Spinal cord (tissue), 10 donors: ENCODE data around the gene DCST2. TPM values are rescaled to one million over a fixed set of nuclear protein-coding genes. Genes with fewer than 3 reads are reported as not detected.

Experiments
- DNase-seq, 6 donors: peaks; one replicate each; pipeline versions ENCODE4 v3.0.0 to v3.0.0-alpha.2; 2013 to 2015; ENCODE audit warnings: low spot score in 6 of 6, low read depth in 4 of 6
- H3K27ac ChIP-seq: one replicate; pipeline ENCODE4 v1.5.1; 2013; ENCODE audit warnings: low read depth, low read length, control low read depth
- H3K27me3 ChIP-seq: one replicate; pipeline ENCODE4 v1.6.1; 2013; ENCODE audit warnings: low read length; ENCODE audit not compliant: control insufficient read depth, insufficient read depth
- H3K36me3 ChIP-seq: one replicate; pipeline ENCODE4 v1.6.1; 2013; ENCODE audit warnings: low read length; ENCODE audit not compliant: control insufficient read depth, insufficient read depth
- H3K4me1 ChIP-seq: one replicate; pipeline ENCODE4 v1.6.1; 2013; ENCODE audit warnings: low read length; ENCODE audit not compliant: control insufficient read depth, insufficient read depth
- H3K4me3 ChIP-seq: one replicate; pipeline ENCODE4 v1.5.1; 2013; ENCODE audit warnings: low read depth, low read length, control low read depth
- H3K9me3 ChIP-seq: one replicate; pipeline ENCODE4 v1.6.1; 2013; ENCODE audit warnings: low read length; ENCODE audit not compliant: control insufficient read depth, insufficient read depth
- WGBS: methylation state at CpG from one replicate; pipeline ENCODE4 v1.1.5; 2013; ENCODE audit warnings: missing lambda C conversion rate; ENCODE audit not compliant: insufficient coverage; 5-methylcytosine and 5-hydroxymethylcytosine counted together
- polyA plus RNA-seq, 2 donors: library from polyadenylated mRNA; unstranded; fragments of 120-200 nt; gene quantifications; one replicate each; pipeline ENCODE4 v1.2.1, GENCODE V29; 2013; ENCODE audit not compliant: insufficient read length in 2 of 2
- total RNA-seq, 2 donors: library from RNA; depleted of rRNA in 1 of 2; stranded (reverse); fragments of 120-200 nt in 1 of 2; fragments of >200 nt in 1 of 2; gene quantifications; one replicate each; pipeline versions ENCODE4 v1.2.3 to v1.2.4, GENCODE V29; 2013 to 2014
- donor health status: healthy.

The DCST2 gene
- total and polyA plus RNA-seq, 4 donors = 0.10 to 1.2 (median 1.1) TPM

DNA sequence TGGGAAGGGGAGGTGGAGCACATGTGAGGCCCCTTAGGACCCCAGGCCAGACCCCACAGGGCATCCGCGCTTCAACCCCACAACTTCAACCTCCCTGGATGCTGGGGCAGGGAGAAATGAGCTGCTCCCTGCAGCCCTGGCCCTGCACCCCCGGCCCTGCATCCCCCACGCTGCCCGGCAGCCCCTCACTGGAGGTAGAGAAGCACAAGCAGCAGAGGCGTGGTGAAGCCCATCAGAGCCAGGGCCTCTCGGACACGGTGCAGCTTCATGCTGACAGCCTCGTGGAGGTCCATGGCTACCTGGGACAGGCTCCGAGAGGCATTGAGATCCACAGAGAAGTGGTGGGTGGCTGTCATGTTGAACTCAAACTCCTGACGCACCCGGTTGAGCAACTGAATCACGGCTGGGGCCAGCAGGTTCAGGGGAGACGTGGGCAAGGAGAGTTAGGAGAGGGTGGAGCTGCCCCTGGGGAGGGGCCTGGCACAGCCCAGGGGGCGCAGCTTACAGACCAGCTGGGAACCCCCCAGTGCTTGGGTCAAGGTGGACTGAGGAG, 3.3 kb downstream of the DCST2 start:
- H3K9me3 ChIP-seq = no peaks in the 10 kb centered on the region
- DNase-seq = no peak
- H3K4me3 ChIP-seq = no peak overlapping the region
- no peaks in the 10 kb centered on the region for H3K27me3 ChIP-seq
- WGBS = 86% methylated on average over 13 of the region's 15 CpGs
- no peaks in the 10 kb centered on the region for H3K36me3 ChIP-seq
- H3K27ac ChIP-seq = no peak overlapping the region
- H3K4me1 ChIP-seq = no peaks in the 10 kb centered on the region

DNA sequence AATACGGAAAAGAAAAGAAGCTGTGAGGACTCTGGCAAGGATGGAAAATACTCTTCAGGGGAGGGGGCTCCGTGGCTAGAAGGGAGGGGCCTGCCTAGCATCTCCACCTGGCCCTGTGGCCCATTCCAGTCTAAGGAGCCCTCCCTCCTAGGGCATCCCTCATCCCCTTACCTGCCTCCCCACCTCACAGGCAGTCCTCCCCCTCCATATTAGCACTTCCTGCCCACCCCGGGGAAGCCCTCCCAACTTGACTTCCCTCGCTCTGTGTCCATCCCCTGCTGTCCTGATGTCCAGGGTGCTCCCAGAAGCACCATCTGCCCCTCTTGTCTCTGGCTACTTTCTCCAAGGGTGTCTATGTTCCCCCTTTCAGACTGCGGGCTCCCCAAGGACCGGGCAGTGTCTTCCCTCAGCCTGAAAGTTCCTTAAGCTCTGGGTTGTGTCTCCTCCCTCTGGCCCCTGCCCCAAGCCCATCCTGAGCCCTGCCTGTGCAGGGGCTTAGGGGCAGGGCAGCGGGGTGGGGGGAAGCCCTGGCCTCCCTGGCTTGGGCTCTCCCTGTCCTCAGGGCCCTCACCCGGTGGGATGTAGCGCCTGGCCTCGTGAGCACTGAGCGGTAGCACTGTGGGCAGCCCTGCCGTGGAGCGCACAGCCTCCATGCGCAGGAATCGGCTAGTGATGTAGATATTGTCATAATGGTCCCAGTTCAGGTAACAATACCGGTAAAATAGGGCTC, 3.9 kb downstream of the DCST2 start:
- Histone ChIP-seq H3K27me3 (no peaks in the 10 kb centered on the region), H3K9me3 (no peaks in the 10 kb centered on the region), H3K4me3 (no peak overlapping the region), H3K4me1 (no peaks in the 10 kb centered on the region), H3K27ac (no peak overlapping the region), H3K36me3 (no peaks in the 10 kb centered on the region)
- 77% methylated on average over 15 of the region's 16 CpGs for WGBS
- no peak for DNase-seq

DNA sequence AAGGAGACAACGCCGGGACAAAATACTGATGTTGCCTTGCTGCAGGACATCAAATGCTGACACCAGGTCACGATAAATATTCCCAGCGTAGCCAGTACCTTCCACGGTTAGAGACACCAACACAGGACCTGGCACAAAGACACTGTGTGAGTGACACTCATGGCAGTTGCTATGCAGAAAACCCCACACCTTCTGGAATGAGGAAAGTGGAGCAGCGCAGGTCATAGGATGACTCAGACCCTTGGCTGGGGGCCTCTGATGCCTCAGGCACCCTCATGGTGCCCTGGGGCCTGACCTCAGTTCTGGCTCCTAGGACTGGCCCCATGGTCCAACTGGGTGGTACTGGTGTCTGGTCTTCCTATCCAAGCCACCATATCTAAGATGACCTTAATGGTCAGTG, 7.0 kb downstream of the DCST2 start:
- no peaks in the 10 kb centered on the region for H3K27me3 ChIP-seq
- WGBS = 85% methylated on average over 6 of the region's 6 CpGs
- DNase-seq = no peak
- H3K4me3 ChIP-seq = no peak overlapping the region
- H3K36me3 ChIP-seq = no peaks in the 10 kb centered on the region
- no peak overlapping the region for H3K27ac ChIP-seq
- H3K4me1 ChIP-seq = no peaks in the 10 kb centered on the region
- no peaks in the 10 kb centered on the region for H3K9me3 ChIP-seq

DNA sequence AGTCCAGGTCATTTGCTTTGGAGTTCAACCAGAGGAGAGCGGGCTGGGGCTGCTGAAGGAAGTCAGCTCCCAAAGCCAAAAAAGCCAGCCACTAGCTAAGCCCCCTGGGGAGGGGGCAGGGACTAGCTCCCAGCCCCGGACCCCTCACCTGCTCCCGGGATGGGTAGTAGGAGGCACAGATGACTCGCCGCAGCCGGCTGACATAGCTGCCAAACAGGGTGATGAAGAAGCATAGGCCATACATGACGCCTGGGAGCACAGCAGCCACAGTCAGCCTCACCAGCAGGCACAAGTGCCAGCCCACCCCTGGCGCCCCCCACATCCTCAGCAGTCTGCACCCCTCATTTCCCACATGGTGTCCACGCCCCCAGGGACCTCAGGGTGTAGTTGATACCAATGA, 7.4 kb downstream of the DCST2 start:
- WGBS = 44% methylated on average over 9 of the region's 9 CpGs
- Histone ChIP-seq H3K4me1 (no peaks in the 10 kb centered on the region), H3K4me3 (no peak overlapping the region), H3K9me3 (no peaks in the 10 kb centered on the region), H3K27me3 (no peaks in the 10 kb centered on the region), H3K27ac (no peak overlapping the region), H3K36me3 (no peaks in the 10 kb centered on the region)
- no peak for DNase-seq

DNA sequence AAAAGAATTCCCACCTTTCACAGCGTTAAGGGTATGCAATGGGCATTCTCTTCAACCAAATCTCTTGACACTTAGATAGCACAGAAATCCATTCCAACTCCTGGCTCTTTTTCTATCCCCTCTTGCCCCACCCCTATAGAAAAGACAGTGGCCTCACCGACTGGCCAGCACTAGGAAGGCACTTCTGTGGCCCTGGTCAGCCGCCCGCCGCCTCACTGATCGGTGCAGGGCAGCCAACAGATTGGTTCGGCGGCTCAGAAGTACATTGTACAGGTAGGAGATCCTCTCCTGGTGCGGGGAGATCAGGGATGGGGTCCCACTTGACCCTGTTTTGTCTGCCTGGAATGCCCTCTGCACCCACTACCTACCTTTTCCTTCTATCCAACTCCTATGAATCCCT, 9.3 kb downstream of the DCST2 start:
- no peak for DNase-seq
- Histone ChIP-seq H3K9me3 (no peaks in the 10 kb centered on the region), H3K36me3 (no peaks in the 10 kb centered on the region), H3K4me1 (no peaks in the 10 kb centered on the region), H3K4me3 (no peak overlapping the region), H3K27ac (no peak overlapping the region), H3K27me3 (no peaks in the 10 kb centered on the region)
- 92% methylated on average over 6 of the region's 9 CpGs for WGBS

DNA sequence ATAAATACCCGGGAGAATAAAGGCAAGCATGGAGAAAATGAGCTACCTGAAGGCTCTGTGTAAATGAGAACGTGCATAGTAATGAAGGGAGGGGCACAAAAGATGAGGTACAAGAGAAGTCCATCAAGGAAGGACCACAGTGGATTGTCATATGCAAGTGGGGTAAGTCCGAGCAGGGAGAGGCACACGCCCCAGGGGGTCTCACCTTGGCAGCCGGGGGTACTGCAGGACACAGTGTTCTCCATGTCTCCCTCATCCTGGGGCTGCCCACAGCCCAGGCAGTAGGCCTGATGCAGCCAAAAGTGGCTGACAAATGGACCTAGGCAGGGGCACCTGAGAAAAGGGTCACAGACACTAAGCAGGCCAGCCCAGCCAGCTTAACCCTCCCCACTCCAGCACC, 10.0 kb downstream of the DCST2 start:
- WGBS = 69% methylated on average over 4 of the region's 5 CpGs
- DNase-seq = no peak
- H3K27me3 ChIP-seq = no peaks in the 10 kb centered on the region
- no peaks in the 10 kb centered on the region for H3K9me3 ChIP-seq
- no peak overlapping the region for H3K27ac ChIP-seq
- no peaks in the 10 kb centered on the region for H3K4me1 ChIP-seq
- H3K4me3 ChIP-seq = no peak overlapping the region
- H3K36me3 ChIP-seq = no peaks in the 10 kb centered on the region

DNA sequence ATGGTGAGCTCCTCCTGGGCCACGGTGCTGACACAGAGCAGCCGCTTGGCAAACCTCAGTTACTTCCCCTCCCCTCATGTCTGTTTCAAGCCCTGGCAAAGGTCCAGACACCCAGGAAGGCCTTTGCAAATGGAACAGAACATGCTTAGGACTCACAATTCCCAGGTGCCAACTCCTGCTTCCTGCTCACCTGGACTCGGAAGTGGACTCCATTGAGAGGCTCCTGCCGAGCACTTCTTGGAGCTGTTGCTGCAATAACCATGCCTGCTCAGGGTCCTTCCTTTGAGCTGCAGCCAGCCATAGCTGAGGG, 10.7 kb downstream of the DCST2 start:
- peaks cover 3% of the 10 kb centered on the region for H3K4me1 ChIP-seq
- no peaks in the 10 kb centered on the region for H3K27me3 ChIP-seq
- H3K9me3 ChIP-seq = no peaks in the 10 kb centered on the region
- 73% methylated on average over 4 of the region's 4 CpGs for WGBS
- H3K27ac ChIP-seq = no peak overlapping the region
- no peak overlapping the region for H3K4me3 ChIP-seq
- no peak for DNase-seq
- no peaks in the 10 kb centered on the region for H3K36me3 ChIP-seq

DNA sequence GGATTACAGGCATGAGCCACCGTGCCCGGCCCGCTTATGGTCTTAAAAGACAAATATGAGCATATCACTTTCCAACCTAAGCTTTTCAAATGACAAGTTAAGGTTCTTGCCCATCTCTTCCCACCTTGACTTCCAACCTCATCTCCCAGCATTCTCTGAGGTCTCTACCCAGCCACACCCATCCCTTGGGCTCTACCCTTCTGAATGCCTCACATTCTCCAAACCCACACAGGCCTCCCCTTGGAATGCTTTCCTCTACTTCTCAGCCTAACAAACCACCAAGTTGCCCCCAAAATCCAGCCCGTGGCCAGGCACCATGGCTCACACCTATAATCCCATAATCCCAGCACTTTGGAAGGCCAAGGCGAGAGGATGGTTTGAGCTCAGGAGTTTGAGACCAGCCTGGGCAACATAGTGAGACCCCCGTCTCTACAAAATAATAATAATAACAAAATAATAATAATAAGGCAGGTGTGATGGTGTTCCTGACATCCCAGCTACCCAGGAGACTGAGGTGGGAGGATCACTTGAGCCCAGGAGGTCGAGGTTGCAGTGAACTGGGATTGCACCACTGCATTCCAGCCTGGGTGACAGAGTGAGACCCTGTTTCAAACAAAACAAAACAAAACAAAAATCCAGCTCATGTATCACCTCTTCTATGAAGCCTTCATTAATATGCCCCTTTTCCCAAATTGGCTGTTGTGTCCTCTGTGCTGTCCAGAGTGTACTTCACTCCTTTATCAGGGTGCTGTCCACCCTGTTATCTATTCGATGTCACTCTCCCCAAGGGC, 11.2 kb downstream of the DCST2 start:
- Histone ChIP-seq H3K4me3 (no peak overlapping the region), H3K36me3 (no peaks in the 10 kb centered on the region), H3K27ac (no peak overlapping the region), H3K27me3 (no peaks in the 10 kb centered on the region), H3K4me1 (peaks cover 8% of the 10 kb centered on the region), H3K9me3 (no peaks in the 10 kb centered on the region)
- DNase-seq = no peak
- whole genome bisulfite sequencing = 95% methylated on average over 5 of the region's 8 CpGs

DNA sequence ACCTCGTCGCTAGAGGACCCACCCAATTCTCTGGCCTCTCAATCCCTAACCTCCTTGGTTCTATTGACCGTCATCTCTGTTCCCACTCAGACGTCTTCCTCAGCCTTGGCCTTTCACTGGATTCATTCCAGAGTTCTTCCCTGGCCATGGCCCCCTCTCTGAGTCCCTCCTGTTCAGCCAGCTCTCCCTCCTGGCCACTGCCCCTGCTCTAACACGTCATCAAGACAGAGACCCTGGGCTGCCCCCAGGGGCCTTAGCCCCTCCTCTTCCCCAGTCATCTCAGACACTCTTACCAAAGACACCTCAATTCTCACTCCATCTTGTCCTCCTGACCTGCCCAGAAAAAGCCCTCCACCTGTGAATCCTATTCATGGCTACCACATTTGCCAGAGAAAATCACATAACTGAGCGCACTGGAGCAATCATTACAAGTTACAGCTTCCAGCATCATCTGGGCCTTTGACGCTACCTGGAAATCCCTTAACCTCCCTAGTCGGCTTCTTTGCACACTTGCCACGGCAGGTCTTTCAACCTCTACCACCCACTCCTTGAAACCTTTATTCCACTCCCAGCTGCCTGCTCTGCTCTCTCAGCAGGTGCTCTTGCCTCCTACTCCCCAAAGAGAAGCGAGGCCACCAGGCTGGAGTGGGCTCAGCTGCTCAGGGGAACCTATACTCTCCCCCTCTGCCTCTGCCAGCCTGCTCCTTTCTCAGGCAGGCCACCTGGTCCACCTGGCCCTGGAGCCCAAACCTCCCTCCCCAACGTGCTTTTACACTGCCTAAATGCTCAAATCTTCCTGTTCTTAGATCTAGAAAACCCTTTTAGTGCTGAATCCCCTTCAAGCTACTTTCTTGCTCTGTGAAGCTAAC, 14.0 kb downstream of the DCST2 start:
- Histone ChIP-seq H3K36me3 (peaks cover 20% of the 10 kb centered on the region), H3K4me3 (no peak overlapping the region), H3K27me3 (no peaks in the 10 kb centered on the region), H3K9me3 (no peaks in the 10 kb centered on the region), H3K27ac (no peak overlapping the region), H3K4me1 (peaks cover 18% of the 10 kb centered on the region)
- WGBS = 68% methylated on average over 11 of the region's 11 CpGs
- no peak for DNase-seq
